Neural cell (in vitro differentiated cells): ENCODE results near the gene S100A12. TPM values are rescaled to one million over a fixed set of nuclear protein-coding genes. Genes with fewer than 3 reads are reported as not detected.

ENCODE experiments used
- H2AFZ ChIP-seq: fragments of 200-600, 300-800 bp; sonication (generic), shearing (Covaris generic); 2 replicates; pipeline ENCODE4 v1.6.0; 2014; ENCODE audit warnings: low read depth, mild to moderate bottlenecking, antibody characterized with exemption, low read length, moderate library complexity
- H3F3A ChIP-seq: fragments of 200-600 bp; shearing (Covaris generic); 2 replicates; pipeline ENCODE4 v1.6.1; 2016; ENCODE audit warnings: mild to moderate bottlenecking, moderate library complexity, mixed read lengths, antibody characterized with exemption, low read length; ENCODE audit not compliant: insufficient read depth, poor library complexity, severe bottlenecking
- H3K27ac ChIP-seq: fragments of 200-600, 300-800 bp; sonication (generic), shearing (Covaris generic); 2 replicates; pipeline ENCODE4 v1.5.1; 2014; ENCODE audit warnings: mild to moderate bottlenecking, low read length, moderate library complexity
- H3K27me3 ChIP-seq: fragments of 300-800, 200-600 bp; sonication (generic), shearing (Covaris generic); 2 replicates; pipeline ENCODE4 v1.6.0; 2014; ENCODE audit warnings: mild to moderate bottlenecking, low read depth, low read length, moderate library complexity; ENCODE audit not compliant: insufficient read depth
- H3K36me3 ChIP-seq: fragments of 300-800, 200-600 bp; sonication (generic), shearing (Covaris generic); 2 replicates; pipeline ENCODE4 v1.5.1; 2014; ENCODE audit warnings: mild to moderate bottlenecking, antibody characterized with exemption, low read length, moderate library complexity; ENCODE audit not compliant: insufficient read depth
- H3K4me2 ChIP-seq: fragments of 300-800, 200-600 bp; sonication (generic), shearing (Covaris generic); 2 replicates; pipeline ENCODE4 v1.6.0; 2014; ENCODE audit warnings: mild to moderate bottlenecking, low read length
- H3K4me3 ChIP-seq: fragments of 300-800, 200-600 bp; sonication (generic), shearing (Covaris generic); 2 replicates; pipeline ENCODE4 v1.5.1; 2014; ENCODE audit warnings: mild to moderate bottlenecking, low read length, moderate library complexity
- H3K79me2 ChIP-seq: fragments of 200-600 bp; shearing (Covaris generic); replicated peaks from 2 replicates; pipeline ENCODE4 v1.6.0; 2014; ENCODE audit warnings: mild to moderate bottlenecking, low read length, moderate library complexity; ENCODE audit not compliant: insufficient read depth
- H3K9ac ChIP-seq: fragments of 300-800, 200-600 bp; sonication (generic), shearing (Covaris generic); 2 replicates; pipeline ENCODE4 v1.6.1; 2016; ENCODE audit warnings: mild to moderate bottlenecking, low read length, mixed read lengths
- H3K9me2 ChIP-seq: fragments of 200-600 bp; shearing (Covaris generic); 2 replicates; pipeline ENCODE4 v1.6.1; 2016; ENCODE audit warnings: mild to moderate bottlenecking, low read length, mixed read lengths; ENCODE audit not compliant: insufficient read depth
- H3K9me3 ChIP-seq: fragments of 200-600, 300-800 bp; sonication (generic), shearing (Covaris generic); 2 replicates; pipeline ENCODE4 v1.6.1; 2016; ENCODE audit warnings: mild to moderate bottlenecking, mixed run types, low read length, moderate library complexity, mixed read lengths
- H4K20me1 ChIP-seq: fragments of 200-600 bp; shearing (Covaris generic); 2 replicates; pipeline ENCODE4 v1.6.1; 2016; ENCODE audit warnings: mild to moderate bottlenecking, mixed run types; ENCODE audit not compliant: insufficient read depth
- CTCF ChIP-seq: fragments of 450-650 bp; IDR thresholded peaks from 2 replicates; pipeline ENCODE4 v1.5.1; 2014; ENCODE audit warnings: antibody characterized with exemption, mild to moderate bottlenecking, moderate library complexity; ENCODE audit not compliant: poor library complexity, severe bottlenecking
- EP300 ChIP-seq: fragments of 450-650 bp; conservative IDR thresholded peaks from 2 replicates; pipeline ENCODE4 v1.6.1; 2014; ENCODE audit warnings: antibody characterized with exemption, mild to moderate bottlenecking, moderate library complexity; ENCODE audit not compliant: poor library complexity, severe bottlenecking
- EZH2 ChIP-seq: fragments of 200-600, 300-800 bp; shearing (Covaris generic), sonication (generic); IDR thresholded peaks from 2 replicates; pipeline ENCODE4 v1.6.1; 2014; ENCODE audit warnings: antibody characterized with exemption, low read length, borderline replicate concordance, mild to moderate bottlenecking; ENCODE audit not compliant: insufficient read depth, poor library complexity, severe bottlenecking
- MXI1 ChIP-seq: fragments of 450-650 bp; conservative IDR thresholded peaks from 2 replicates; pipeline ENCODE4 v1.6.1; 2014; ENCODE audit warnings: antibody characterized with exemption, mild to moderate bottlenecking; ENCODE audit not compliant: poor library complexity, severe bottlenecking
- POLR2AphosphoS5 ChIP-seq: IDR thresholded peaks from 2 replicates; pipeline ENCODE4 v1.6.1; 2012
- RAD21 ChIP-seq: fragments of 450-650 bp; conservative IDR thresholded peaks from 2 replicates; pipeline ENCODE4 v1.6.1; 2014; ENCODE audit warnings: antibody characterized with exemption, mild to moderate bottlenecking, moderate library complexity
- REST ChIP-seq: IDR thresholded peaks from 2 replicates; pipeline ENCODE4 v1.6.1; 2012; ENCODE audit warnings: borderline replicate concordance
- SMC3 ChIP-seq: fragments of 450-650 bp; conservative IDR thresholded peaks from 2 replicates; pipeline ENCODE4 v1.6.1; 2014; ENCODE audit warnings: antibody characterized with exemption, mild to moderate bottlenecking, moderate library complexity; ENCODE audit not compliant: poor library complexity
- TAF1 ChIP-seq: IDR thresholded peaks from 2 replicates; pipeline ENCODE4 v1.6.1; 2012; ENCODE audit warnings: low read depth
- polyA minus RNA-seq: library from RNA; depleted of rRNA, polyadenylated mRNA; stranded (reverse); fragments of >200 nt; gene quantifications from 2 replicates; pipeline ENCODE4 v1.2.3, GENCODE V29; 2014
- polyA plus RNA-seq: library from polyadenylated mRNA; depleted of rRNA; stranded (reverse); fragments of >200 nt; gene quantifications from 2 replicates; pipeline ENCODE4 v1.2.3, GENCODE V29; 2014

S100A12 gene
- polyA plus RNA-seq (not detected in 2 replicates), polyA minus RNA-seq (not detected in 2 replicates)

- H3K4me3 ChIP-seq: no peak within 1 kb of the TSS
- H3F3A ChIP-seq: no peaks in the 10 kb centered on the region
- no peaks in the 10 kb centered on the region for H3K36me3 ChIP-seq
- TF ChIP-seq EZH2 (no peak), SMC3 (no peak), EP300 (no peak), MXI1 (no peak), CTCF (no peak), REST (no peak), RAD21 (no peak), TAF1 (no peak), POLR2AphosphoS5 (no peak)
- H3K9me2 ChIP-seq: no peaks in the 10 kb centered on the region
- no peaks in the 10 kb centered on the region for H3K27me3 ChIP-seq
- H3K27ac ChIP-seq: no peak within 1 kb of the TSS
- H4K20me1 ChIP-seq: no peaks in the 10 kb centered on the region
- H3K9ac ChIP-seq: no peak within 1 kb of the TSS
- no peaks in the 10 kb centered on the region for H3K79me2 ChIP-seq
- H3K9me3 ChIP-seq: peaks cover 3% of the 10 kb centered on the region
- H3K4me2 ChIP-seq: no peak within 1 kb of the TSS
- H2AFZ ChIP-seq: no peak within 1 kb of the TSS
Measured at GRCh38 chr1:153375511-153375910, at the start of gene S100A12. Gene S100A12, minus strand, starts transcription at chr1:153375621. Its CDS starts 1,029 bp downstream, at chr1:153374592.

GRCh38 chr1:153422450-153423068, 47.1 kb upstream of the S100A12 start:
- no peak overlapping the region for H3K4me3 ChIP-seq
- H3K79me2 ChIP-seq: no peaks in the 10 kb centered on the region
- H3K36me3 ChIP-seq: no peaks in the 10 kb centered on the region
- H3K9ac ChIP-seq: no peak overlapping the region
- no peak overlapping the region for H3K4me2 ChIP-seq
- TF ChIP-seq EP300 (no peak), REST (peak; percentile 92)
- no peaks in the 10 kb centered on the region for H3K9me3 ChIP-seq
- no peak overlapping the region for H3K27ac ChIP-seq
- H3K27me3 ChIP-seq: peaks cover 17% of the 10 kb centered on the region
- no peaks in the 10 kb centered on the region for H3F3A ChIP-seq
- H3K9me2 ChIP-seq: no peaks in the 10 kb centered on the region
- H4K20me1 ChIP-seq: no peaks in the 10 kb centered on the region
- H2AFZ ChIP-seq: no peak overlapping the region
